HG03432 (cell line): ENCODE measurements around the gene IFNLR1.
A peak's percentile ranks its signal among the peaks of the same experiment; 100 is the strongest.

ENCODE experiments used
- ATAC-seq: cut with Tn5 transposase; IDR thresholded peaks from one replicate; pipeline ENCODE4 v1.9.1; 2021; ENCODE audit warnings: mild to moderate bottlenecking, moderate library complexity; ENCODE audit not compliant: unreplicated experiment

The IFNLR1 gene

DNA sequence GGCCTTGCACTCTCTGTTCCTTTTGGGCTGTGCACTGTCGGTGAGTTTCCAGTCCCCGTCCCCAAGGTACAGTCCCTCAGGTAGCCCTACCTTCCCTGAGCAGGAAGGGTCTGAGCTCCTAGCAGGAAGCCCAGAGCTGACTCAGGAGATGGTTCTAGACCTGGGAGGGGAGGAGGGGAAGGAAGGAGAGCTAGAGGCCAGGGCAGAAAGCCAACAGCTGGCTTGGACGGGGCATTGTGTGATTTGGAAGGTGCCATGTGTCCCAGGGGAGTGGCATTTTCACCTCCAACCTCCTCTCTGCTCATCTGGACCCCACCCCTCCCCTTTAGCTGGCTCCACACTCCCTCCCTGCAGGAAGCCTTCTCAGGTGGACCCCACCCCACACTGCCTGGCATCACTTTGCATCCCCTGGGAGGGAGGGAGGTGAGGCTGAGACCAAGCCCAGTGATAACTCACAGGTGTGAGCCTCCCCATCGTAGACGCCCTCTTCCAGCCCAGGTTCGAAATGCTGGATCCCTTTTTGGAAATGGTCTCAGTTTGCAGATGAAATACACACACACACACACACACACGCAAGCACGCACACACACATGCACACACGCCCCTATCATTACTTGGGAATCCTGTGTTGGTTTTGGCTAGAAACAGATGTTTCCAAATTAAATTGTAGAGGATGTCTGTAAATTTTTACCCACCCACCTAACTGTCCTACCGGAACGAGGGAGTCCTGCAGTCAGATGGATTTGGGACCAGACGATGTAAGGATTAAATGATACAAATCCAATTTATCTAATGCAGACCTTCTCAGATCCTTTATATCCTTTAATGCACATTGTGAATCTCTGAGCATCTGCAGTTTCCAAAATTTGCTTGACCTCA lies 19.7 kb upstream of the IFNLR1 start:
- no peak for ATAC-seq

- no peak for ATAC-seq
Measured at GRCh38 chr1:24206083-24206464, 19.0 kb upstream of the IFNLR1 start.

DNA sequence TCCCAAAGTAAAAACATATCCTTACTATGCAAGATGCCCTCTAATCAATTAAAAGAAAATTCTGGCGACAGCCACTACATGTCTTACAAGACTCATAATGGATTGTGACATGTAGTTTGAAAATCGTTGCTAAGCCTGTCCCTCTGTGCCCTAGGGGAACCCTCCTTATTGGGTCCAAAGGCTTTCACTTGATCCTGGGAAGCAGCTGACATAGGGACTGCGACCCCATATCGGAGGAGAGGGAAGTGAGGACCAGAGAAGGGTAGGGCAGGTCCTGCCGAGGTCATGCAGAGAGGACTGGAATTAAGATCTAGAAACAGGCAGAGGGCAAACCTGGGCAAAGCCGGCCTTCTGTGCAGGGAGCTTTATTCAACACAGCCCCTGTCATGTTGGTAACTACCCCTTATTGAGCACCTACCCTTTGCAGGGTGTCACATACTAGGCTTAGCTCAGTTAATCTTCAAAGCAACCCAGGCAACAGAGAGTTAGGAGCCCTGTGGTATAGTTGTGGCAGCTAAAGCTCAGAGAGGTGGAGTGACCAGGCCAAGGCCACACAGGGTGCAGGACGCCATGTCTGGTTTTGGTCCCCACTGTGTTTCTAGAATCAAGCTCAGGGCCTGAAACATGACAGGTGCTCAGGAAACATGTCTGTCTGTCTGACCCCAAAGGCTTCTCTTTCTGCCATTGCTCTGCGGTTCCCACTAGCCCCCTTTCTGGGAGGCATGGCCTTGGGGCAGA lies 18.4 kb upstream of the IFNLR1 start:
- ATAC-seq = no peak

DNA sequence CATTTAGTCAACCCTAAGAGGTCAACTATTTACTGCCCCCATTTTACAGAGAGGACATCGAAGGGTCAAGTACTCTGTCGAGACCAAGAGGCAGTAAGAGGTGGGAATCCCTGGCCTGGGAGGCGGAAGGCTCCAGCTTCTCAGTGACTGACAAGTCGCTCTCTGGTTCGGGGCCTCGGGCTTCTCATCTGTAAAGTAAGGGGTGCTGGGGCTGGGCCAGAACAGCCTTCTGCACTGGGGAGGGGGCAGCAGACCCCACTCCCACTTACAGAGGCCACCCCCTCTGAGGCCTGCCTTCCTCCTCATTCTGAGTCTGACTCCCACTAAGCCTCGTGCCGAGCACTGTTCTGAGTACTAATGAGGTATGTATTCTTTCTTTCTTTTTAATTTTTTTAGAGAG lies 17.0 kb upstream of the IFNLR1 start:
- ATAC-seq = no peak

DNA sequence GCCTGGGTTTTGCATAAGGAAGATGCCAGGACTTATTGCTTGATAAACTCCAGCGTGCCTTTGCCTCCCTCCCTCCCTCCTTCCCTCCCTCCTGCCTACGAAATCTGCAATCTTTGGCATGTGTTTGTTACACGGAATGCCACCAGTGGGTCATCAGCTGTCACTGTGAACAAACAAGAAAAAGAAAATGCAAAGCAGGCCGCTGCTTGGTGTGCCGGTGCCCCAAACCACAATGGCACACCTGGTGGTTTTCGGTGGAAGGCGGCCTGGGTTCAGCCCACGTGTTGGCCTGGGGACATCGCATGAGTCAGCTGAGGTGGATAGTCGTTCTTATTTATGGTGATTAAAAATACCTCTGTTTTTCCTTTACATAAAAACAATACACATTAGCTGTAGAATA lies 16.3 kb upstream of the IFNLR1 start:
- ATAC-seq = peak; percentile 73

- ATAC-seq = no peak
Measured at GRCh38 chr1:24202987-24203386, 15.9 kb upstream of the IFNLR1 start.

GRCh38 chr1:24202556-24202955 lies 15.5 kb upstream of the IFNLR1 start:
- ATAC-seq = no peak

DNA sequence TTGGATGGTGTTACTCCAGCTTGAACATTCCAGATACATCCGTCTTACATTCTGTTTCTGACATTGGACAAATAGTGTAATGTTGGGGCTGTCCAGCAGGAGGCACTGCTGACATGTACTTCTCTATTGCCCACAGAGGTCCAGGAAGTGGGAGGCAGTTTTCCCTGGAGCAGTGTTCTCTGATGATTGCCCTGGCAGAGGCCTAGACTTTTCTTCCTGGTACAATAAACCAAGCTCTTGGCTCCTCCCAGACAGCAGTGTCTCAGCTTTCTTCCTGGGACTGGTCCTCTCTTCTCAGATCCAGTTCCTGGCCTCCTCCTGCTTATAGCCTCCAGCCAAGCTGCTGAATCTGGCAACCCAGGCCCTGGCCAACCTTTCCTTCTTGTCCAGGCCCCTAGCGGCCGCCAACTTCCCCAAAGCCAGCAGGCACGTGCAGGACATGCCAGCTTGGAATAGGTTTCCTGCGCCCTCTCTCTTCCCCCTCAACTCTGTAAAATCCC lies 14.9 kb upstream of the IFNLR1 start:
- ATAC-seq = no peak

DNA sequence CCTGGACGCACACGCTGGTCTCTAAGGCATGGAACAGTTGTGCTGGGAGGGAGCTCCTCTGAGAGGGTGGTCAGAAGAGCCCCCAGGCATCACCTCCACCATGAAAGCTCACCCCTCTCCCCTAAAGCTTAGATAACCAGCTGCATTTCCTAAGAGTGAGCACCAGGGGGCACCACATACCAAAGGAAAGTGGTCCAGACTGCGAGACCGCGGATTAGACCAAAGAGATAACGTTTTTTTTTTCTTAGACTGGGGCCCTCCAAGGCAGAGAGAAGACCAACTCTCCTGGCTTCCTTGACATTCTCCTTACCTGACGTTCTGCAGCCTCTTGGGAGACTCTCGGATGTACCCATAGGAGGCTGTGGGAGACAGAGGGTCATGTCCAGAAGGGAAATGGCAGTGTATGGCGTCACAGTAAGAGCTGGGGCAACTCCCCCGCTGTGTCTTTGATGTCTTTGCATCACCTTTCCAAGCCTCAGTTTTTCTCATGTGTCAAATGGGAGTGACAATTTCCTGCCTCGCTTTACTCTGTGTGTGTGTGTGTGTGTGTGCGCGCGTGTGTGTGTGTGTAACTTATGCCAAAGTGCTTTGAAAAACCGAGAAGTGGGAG lies 12.3 kb upstream of the IFNLR1 start:
- ATAC-seq = no peak

- no peak for ATAC-seq
Measured at GRCh38 chr1:24198766-24199165, 11.7 kb upstream of the IFNLR1 start.

GRCh38 chr1:24195874-24196273 lies 8.8 kb upstream of the IFNLR1 start:
- ATAC-seq = no peak

DNA sequence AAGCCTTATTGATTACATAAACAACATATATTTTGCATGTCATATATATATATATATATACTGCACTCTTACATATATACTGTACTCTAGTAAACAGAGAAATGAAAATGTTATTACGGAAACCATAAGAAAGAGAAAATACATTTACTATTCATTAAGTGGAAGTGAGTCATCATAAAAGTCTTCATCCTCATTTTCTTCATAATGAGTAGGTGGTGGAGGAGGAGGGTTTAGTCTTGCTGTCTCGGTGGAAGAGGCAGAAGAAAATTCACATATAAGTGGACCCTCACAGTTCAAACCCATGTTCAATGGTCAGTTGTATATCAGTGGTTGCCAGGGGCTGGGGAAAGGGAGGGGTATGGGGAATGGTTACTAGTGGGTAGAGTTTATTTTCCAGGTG lies 8.0 kb upstream of the IFNLR1 start:
- no peak for ATAC-seq

DNA sequence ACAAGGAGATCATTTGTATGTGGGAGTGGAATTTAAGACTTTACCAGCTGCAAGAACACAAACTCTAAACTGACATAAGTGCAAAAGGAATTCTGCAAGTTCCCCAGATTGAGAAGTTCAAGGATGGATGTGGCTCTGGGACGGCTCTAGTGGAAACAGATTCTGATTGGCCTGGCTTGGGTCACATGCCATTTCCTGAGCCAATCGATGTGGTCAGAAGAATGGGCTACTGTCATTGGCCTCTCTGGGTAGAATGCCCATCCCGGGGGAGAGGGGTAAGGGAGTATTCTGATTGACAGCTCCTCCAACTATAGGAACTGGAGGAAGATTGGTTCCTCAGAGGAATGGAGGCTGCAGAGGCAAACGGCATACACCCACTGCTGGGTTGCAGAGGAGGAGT lies 6.0 kb upstream of the IFNLR1 start:
- ATAC-seq = no peak

DNA sequence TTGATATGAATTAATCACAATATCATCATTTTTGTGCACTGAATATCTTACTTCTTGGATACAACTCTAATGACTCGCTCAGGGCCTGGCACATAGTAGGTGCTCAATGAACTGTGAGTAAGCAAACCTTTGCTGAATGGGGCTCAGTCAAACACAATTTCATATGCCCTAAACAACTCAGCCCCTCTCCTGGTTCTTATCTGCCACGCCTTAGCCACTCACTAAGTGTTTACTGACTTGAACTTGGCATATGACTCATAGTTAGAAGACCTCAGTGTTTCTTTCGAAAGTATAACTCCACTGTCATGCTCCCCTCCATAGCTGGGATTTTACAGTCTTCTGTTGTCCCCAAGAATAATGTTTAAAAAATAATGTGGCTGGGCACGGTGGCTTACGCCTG lies 4.8 kb upstream of the IFNLR1 start:
- peak; percentile 28 for ATAC-seq

GRCh38 chr1:24190983-24191461 lies 3.9 kb upstream of the IFNLR1 start:
- ATAC-seq = peak; percentile 51

DNA sequence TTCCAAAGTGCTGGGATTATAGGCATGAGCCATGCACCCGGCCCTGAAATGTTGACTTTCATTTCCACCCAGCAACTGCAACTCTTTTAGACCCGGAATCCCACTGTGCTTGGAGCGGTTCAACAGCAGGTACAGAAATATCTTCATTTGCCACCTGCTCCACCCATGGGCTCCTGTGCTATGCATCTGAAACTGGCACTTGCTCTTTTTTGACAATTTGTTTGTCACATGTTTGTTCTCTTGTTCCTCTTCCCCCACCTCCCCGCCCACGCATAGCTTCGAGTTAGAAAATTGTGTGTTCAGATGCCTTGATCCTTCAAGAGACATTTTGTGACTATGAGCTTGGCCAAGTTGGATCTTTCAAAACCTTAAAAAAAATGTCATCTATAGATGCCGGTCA lies 2.4 kb upstream of the IFNLR1 start:
- no peak for ATAC-seq

DNA sequence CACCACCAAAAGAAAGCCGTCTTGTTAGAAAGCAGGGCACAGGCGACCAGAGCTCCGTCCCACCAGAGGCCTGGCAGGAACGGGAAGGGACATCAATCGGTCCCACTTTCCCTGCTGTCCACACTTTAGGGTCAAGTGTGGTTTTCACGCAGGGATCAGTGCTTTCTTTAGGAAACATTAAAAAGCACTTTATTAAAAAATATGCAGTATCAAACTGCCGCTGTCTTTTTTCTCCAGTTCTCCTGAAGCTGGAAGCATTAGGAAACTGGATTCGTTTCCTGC lies 437 bp downstream of the IFNLR1 start:
- ATAC-seq = no peak

- no peak for ATAC-seq
Measured at GRCh38 chr1:24186031-24186710, 918 bp downstream of the IFNLR1 start.

- ATAC-seq = no peak
Measured at GRCh38 chr1:24185076-24185475, 2.0 kb downstream of the IFNLR1 start.

DNA sequence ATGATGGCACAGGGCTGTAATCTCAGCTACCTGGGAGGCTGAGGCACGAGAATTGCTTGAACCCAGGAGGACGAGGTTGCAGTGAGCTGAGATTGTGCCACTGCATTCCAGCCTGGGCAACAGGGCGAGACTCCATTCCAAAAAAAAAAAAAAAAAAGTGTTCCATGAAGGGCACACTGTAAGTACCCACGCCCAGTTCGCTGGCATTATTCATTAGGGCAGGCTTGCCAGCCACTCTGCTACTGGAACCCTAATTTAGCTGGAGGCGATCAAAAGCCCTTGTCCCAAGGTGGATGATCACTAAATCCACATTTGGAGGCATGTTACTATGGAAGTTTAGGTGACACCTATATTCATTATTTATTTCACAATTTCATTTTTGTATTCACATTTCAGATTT lies 5.0 kb downstream of the IFNLR1 start:
- ATAC-seq = no peak

- no peak for ATAC-seq
Measured at GRCh38 chr1:24181619-24182018, 5.5 kb downstream of the IFNLR1 start.
